IMR-90 (cell line): Measurements from ENCODE around the gene PALMD. TPM values are rescaled to one million over a fixed set of nuclear protein-coding genes. Genes with fewer than 3 reads are reported as not detected.

Experiments used
- ATAC-seq: fragments of 200-7000 bp; cut with Tn5 transposase; 2 replicates; pipeline ENCODE4 v1.9.1; 2020; ENCODE audit warnings: low read depth, mild to moderate bottlenecking, moderate library complexity
- BruUV-seq: library from RNA; stranded (reverse); fragments of 400-500 nt; replicated peaks from 2 replicates; lab custom pipeline; 2021; lab: Mats Ljungman, UMichigan
- CTCF ChIA-PET: fragments of 300-600 bp; formaldehyde crosslinking; extraction: SDS; loops from one replicate; lab custom pipeline; 2021; ENCODE audit warnings: antibody characterized with exemption; lab: Yijun Ruan, JAX
- POLR2A ChIA-PET: fragments of 300-600 bp; sonication (Branson Sonifier 250); formaldehyde crosslinking; loops from one replicate; lab custom pipeline; 2022; ENCODE audit warnings: antibody characterized with exemption; ENCODE audit not compliant: unreplicated experiment; lab: Charles Lee
- DNase-seq: peaks from one replicate; pipeline ENCODE4 v3.0.0; 2013
- H2AFZ ChIP-seq: replicated peaks from 2 replicates; pipeline ENCODE3; 2013; ENCODE audit warnings: low read length, mild to moderate bottlenecking; ENCODE audit not compliant: poor library complexity
- H2AK5ac ChIP-seq: 2 replicates; pipeline ENCODE4 v1.6.1; 2013; ENCODE audit warnings: low read depth, low read length, inconsistent platforms
- H2AK9ac ChIP-seq: replicated peaks from 2 replicates; pipeline ENCODE3; 2013; ENCODE audit warnings: mild to moderate bottlenecking, low read depth, low read length, moderate library complexity; ENCODE audit not compliant: poor library complexity
- H2BK120ac ChIP-seq: 2 replicates; pipeline ENCODE4 v1.6.1; 2013; ENCODE audit warnings: low read depth, low read length, inconsistent platforms
- H2BK15ac ChIP-seq: 3 replicates; pipeline ENCODE4 v1.6.1; 2013; ENCODE audit warnings: low read depth, low read length, inconsistent platforms
- H2BK20ac ChIP-seq: 2 replicates; pipeline ENCODE4 v1.6.1; 2013; ENCODE audit warnings: low read depth, mild to moderate bottlenecking, inconsistent platforms, low read length, moderate library complexity
- H2BK5ac ChIP-seq: 2 replicates; pipeline ENCODE4 v1.6.1; 2013; ENCODE audit warnings: mild to moderate bottlenecking, low read depth, low read length, inconsistent platforms; ENCODE audit not compliant: poor library complexity, severe bottlenecking
- H3K14ac ChIP-seq: replicated peaks from 2 replicates; pipeline ENCODE4 v1.6.1; 2013; ENCODE audit warnings: low read depth, low read length, inconsistent platforms
- H3K18ac ChIP-seq: 2 replicates; pipeline ENCODE4 v1.6.1; 2013; ENCODE audit warnings: low read depth, low read length, control low read depth
- H3K23ac ChIP-seq: 2 replicates; pipeline ENCODE4 v1.6.1; 2013; ENCODE audit warnings: low read depth, low read length, inconsistent platforms
- H3K27ac ChIP-seq: 2 replicates; pipeline ENCODE4 v1.5.1; 2013; ENCODE audit warnings: mild to moderate bottlenecking, control low read depth, low read length; ENCODE audit not compliant: insufficient read depth
- H3K27me3 ChIP-seq: 2 replicates; pipeline ENCODE4 v1.6.1; 2013; ENCODE audit warnings: low read length; ENCODE audit not compliant: control insufficient read depth, insufficient read depth
- H3K36me3 ChIP-seq: 2 replicates; pipeline ENCODE4 v1.6.1; 2013; ENCODE audit warnings: low read length, mixed read lengths; ENCODE audit not compliant: control insufficient read depth, insufficient read depth
- H3K4ac ChIP-seq: 2 replicates; pipeline ENCODE4 v1.6.1; 2013; ENCODE audit warnings: low read depth, low read length, inconsistent platforms
- H3K4me1 ChIP-seq: 2 replicates; pipeline ENCODE4 v1.6.1; 2013; ENCODE audit warnings: low read length, mixed read lengths; ENCODE audit not compliant: control insufficient read depth, insufficient read depth
- H3K4me2 ChIP-seq: 2 replicates; pipeline ENCODE4 v1.6.1; 2013; ENCODE audit warnings: low read depth, mild to moderate bottlenecking, control low read depth, low read length, moderate library complexity
- H3K4me3 ChIP-seq: 2 replicates; pipeline ENCODE4 v1.5.1; 2013; ENCODE audit warnings: low read depth, mild to moderate bottlenecking, control low read depth, low read length, moderate library complexity; ENCODE audit not compliant: insufficient read depth
- H3K56ac ChIP-seq: 2 replicates; pipeline ENCODE4 v1.6.1; 2013; ENCODE audit warnings: low read length, inconsistent platforms; ENCODE audit not compliant: insufficient read depth; ENCODE audit errors: extremely low read depth
- H3K79me1 ChIP-seq, 2 experiments: 2 replicates each; pipeline ENCODE4 v1.6.1; 2013; ENCODE audit warnings: low read length in 2 of 2, inconsistent platforms in 1 of 2, low read depth in 1 of 2
- H3K9ac ChIP-seq: 2 replicates; pipeline ENCODE4 v1.6.1; 2013; ENCODE audit warnings: low read depth, low read length, control low read depth
- H3K9me1 ChIP-seq: 2 replicates; pipeline ENCODE4 v1.6.1; 2013; ENCODE audit warnings: low read length, inconsistent platforms; ENCODE audit not compliant: insufficient read depth
- H3K9me3 ChIP-seq: 2 replicates; pipeline ENCODE4 v1.6.1; 2013; ENCODE audit warnings: low read length; ENCODE audit not compliant: control insufficient read depth, insufficient read depth
- H4K20me1 ChIP-seq: 2 replicates; pipeline ENCODE4 v1.6.1; 2013; ENCODE audit warnings: low read length, inconsistent platforms; ENCODE audit not compliant: insufficient read depth
- H4K5ac ChIP-seq: 2 replicates; pipeline ENCODE4 v1.6.1; 2013; ENCODE audit warnings: mild to moderate bottlenecking, low read depth, low read length, control low read depth
- H4K8ac ChIP-seq, 2 experiments: 2 replicates each; pipeline ENCODE4 v1.6.1; 2013; ENCODE audit warnings: low read depth in 2 of 2, low read length in 2 of 2, control low read depth in 1 of 2, inconsistent platforms in 1 of 2
- H4K91ac ChIP-seq: 2 replicates; pipeline ENCODE4 v1.6.1; 2013; ENCODE audit warnings: low read depth, low read length, inconsistent platforms; ENCODE audit not compliant: insufficient read depth
- BHLHE40 ChIP-seq: fragments of 150-350 bp; IDR thresholded peaks from 2 replicates; pipeline ENCODE4 v1.6.1; 2016; ENCODE audit warnings: mild to moderate bottlenecking, low read depth, low read length
- CEBPB ChIP-seq: IDR thresholded peaks from 2 replicates; pipeline ENCODE4 v1.6.1; 2012; ENCODE audit warnings: low read depth, low read length, improper control_type of control experiment
- CHD1 ChIP-seq: IDR thresholded peaks from 2 replicates; pipeline ENCODE4 v1.6.1; 2012; ENCODE audit warnings: low read depth, low read length, improper control_type of control experiment
- MAFK ChIP-seq: IDR thresholded peaks from 2 replicates; pipeline ENCODE4 v1.6.1; 2012; ENCODE audit warnings: low read depth, low read length, improper control_type of control experiment
- MAZ ChIP-seq: IDR thresholded peaks from 2 replicates; pipeline ENCODE4 v1.6.1; 2012; ENCODE audit warnings: low read depth, mild to moderate bottlenecking, low read length, improper control_type of control experiment, moderate library complexity, borderline replicate concordance
- MXI1 ChIP-seq: IDR thresholded peaks from 2 replicates; pipeline ENCODE4 v1.6.1; 2012; ENCODE audit warnings: low read depth, mild to moderate bottlenecking, low read length, moderate library complexity, borderline replicate concordance
- NFE2L2 ChIP-seq: fragments of 150-350 bp; IDR thresholded peaks from 2 replicates; pipeline ENCODE4 v1.6.1; 2016; ENCODE audit warnings: low read depth, mild to moderate bottlenecking, low read length
- POLR2A ChIP-seq: IDR thresholded peaks from 2 replicates; pipeline ENCODE4 v1.6.1; 2012; ENCODE audit warnings: mild to moderate bottlenecking, low read depth, low read length
- RCOR1 ChIP-seq: IDR thresholded peaks from 2 replicates; pipeline ENCODE4 v1.6.1; 2012; ENCODE audit warnings: mild to moderate bottlenecking, low read length, improper control_type of control experiment; ENCODE audit not compliant: insufficient replicate concordance
- SMC3 ChIP-seq: fragments of 150-350 bp; IDR thresholded peaks from 2 replicates; pipeline ENCODE4 v1.6.1; 2016; ENCODE audit warnings: low read depth, mild to moderate bottlenecking, antibody characterized with exemption, low read length, moderate library complexity
- WGBS, 2 experiments: methylation state at CpG; one replicate each; pipeline versions ENCODE4 v1.1.5 to v1.1.7; 2013; ENCODE audit warnings: missing lambda C conversion rate in 2 of 2; ENCODE audit not compliant: insufficient read length in 1 of 2; ENCODE audit errors: extremely low coverage in 2 of 2; 5-methylcytosine and 5-hydroxymethylcytosine counted together
- dilution Hi-C: fragments of 300-500 bp; cut with HindIII; formaldehyde crosslinking; loops from one replicate; pipeline ENCODE4 v1.14.3; 2018; ENCODE audit warnings: low sequenced_read_pairs; ENCODE audit not compliant: unreplicated experiment
- in situ Hi-C: fragments of 300-500 bp; cut with MboI; formaldehyde crosslinking; loops from 3 replicates; pipeline ENCODE4 v1.14.3; 2019; ENCODE audit warnings: low sequenced_read_pairs, inconsistent platforms, mixed read lengths
- intact Hi-C: fragments of 100-400 bp; cut with micrococcal nuclease; formaldehyde crosslinking; loops from 2 replicates; pipeline ENCODE4 v1.10.0; 2022
- polyA plus RNA-seq, 3 experiments: library from polyadenylated mRNA; depleted of rRNA; stranded (reverse); fragments of >200 nt; gene quantifications; 2 replicates each; pipeline ENCODE4 v1.2.3, GENCODE V29; 2012; ENCODE audit warnings: low replicate concordance in 1 of 3
- total RNA-seq: library from RNA; depleted of rRNA; stranded (reverse); fragments of >200 nt; gene quantifications from 2 replicates; pipeline ENCODE4 v1.2.3, GENCODE V29; 2012
- TF ChIP-seq, protein P1 (sequence below): fragments of 150-350 bp; IDR thresholded peaks from 2 replicates; pipeline ENCODE4 v1.6.1; 2016; ENCODE audit warnings: low read depth, mild to moderate bottlenecking, low read length, moderate library complexity, borderline replicate concordance
- TF ChIP-seq, protein P2 (sequence below): fragments of 150-350 bp; IDR thresholded peaks from 2 replicates; pipeline ENCODE4 v1.6.1; 2017; ENCODE audit warnings: mild to moderate bottlenecking, antibody characterized with exemption, low read length, low read depth
- TF ChIP-seq, protein P3 (sequence below): conservative IDR thresholded peaks from 2 replicates; pipeline ENCODE4 v1.5.1; 2012; ENCODE audit warnings: mild to moderate bottlenecking, low read depth, low read length, improper control_type of control experiment

PALMD gene
- total and polyA plus RNA-seq, 2 of the 4 experiments (the other 2 are of a cell fraction) = 0.51 to 0.72 TPM

DNA sequence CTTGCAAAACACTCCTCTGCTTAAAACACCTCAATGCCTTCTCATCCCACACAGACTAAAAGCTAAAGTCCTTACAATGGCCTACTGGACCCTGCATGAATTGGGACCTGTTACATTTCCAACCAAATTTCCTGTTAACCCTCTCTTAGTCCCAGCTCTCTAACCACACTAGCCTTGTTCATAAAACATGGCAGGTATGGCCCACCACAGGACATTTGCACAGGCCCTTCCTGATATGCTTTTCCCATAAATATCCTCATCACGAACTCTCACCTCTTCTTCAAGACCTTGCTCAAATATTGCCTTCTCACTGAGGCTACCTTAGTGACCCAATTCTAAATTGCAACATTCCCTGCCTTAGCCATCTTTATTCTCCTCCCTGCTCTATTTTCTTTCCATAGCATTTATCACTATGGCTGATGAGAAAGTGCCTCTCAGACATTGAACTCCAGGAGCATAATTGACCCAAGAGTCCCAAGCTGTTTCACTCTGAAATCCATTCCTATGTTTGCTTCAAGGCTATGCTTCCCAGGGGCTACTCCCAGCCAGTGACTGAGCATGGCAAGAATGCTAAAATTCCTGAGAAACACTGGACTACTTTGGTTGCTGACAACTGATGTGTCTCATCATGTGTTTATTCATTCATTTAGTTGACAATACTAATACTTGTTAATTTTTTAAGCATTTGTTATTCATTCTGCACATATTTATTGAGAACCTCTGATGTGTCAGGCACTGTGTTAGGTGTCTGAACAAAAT lies 2.7 kb upstream of the PALMD start:
- H3K79me1 ChIP-seq = no peaks in the 10 kb centered on the region
- 0 out of 2 replicates have a peak overlapping the region, but pooled peaks have one; percentile 39 for H2BK20ac ChIP-seq
- H4K8ac ChIP-seq = no peak overlapping the region; a peak in 1 of 4 replicates
- no peak overlapping the region; the same call in 1 of the 2 replicates for H2BK120ac ChIP-seq
- BruUV-seq = no TSS peak
- H3K18ac ChIP-seq = peak overlapping the region; percentile 24; the same call in 1 of the 2 replicates
- H2AK9ac ChIP-seq = no peak overlapping the region
- no CpG with 5 or more reads among the region's 1 CpG for WGBS, 2 experiments
- H3K36me3 ChIP-seq = no peaks in the 10 kb centered on the region
- H3K9ac ChIP-seq = no peak overlapping the region
- no peak overlapping the region; the same call in 1 of the 2 replicates for H3K14ac ChIP-seq
- dilution Hi-C loops (no loop called here), in situ Hi-C loops (no loop called here), intact Hi-C loops (no loop called here)
- peaks cover 4% of the 10 kb centered on the region; the same call in 1 of the 2 replicates for H3K9me1 ChIP-seq
- no peak overlapping the region for H3K56ac ChIP-seq
- H4K20me1 ChIP-seq = no peaks in the 10 kb centered on the region
- CTCF ChIA-PET = no interaction called here
- H3K27ac ChIP-seq = no peak overlapping the region
- H3K4me2 ChIP-seq = no peak overlapping the region
- no peak overlapping the region for H3K23ac ChIP-seq
- H4K5ac ChIP-seq = peak overlapping the region; percentile 37; the same call in 1 of the 2 replicates
- DNase-seq = peak; percentile 30
- no peak overlapping the region for H3K4me3 ChIP-seq
- peak; percentile 67 for ATAC-seq
- no peaks in the 10 kb centered on the region for H3K27me3 ChIP-seq
- H3K9me3 ChIP-seq = no peaks in the 10 kb centered on the region
- TF ChIP-seq CEBPB (no peak), SMC3 (no peak), MAZ (no peak), MAFK (no peak), NFE2L2 (no peak), BHLHE40 (no peak), RCOR1 (no peak), CHD1 (no peak), MXI1 (no peak), POLR2A (no peak)
- TF ChIP-seq, protein P1, sequence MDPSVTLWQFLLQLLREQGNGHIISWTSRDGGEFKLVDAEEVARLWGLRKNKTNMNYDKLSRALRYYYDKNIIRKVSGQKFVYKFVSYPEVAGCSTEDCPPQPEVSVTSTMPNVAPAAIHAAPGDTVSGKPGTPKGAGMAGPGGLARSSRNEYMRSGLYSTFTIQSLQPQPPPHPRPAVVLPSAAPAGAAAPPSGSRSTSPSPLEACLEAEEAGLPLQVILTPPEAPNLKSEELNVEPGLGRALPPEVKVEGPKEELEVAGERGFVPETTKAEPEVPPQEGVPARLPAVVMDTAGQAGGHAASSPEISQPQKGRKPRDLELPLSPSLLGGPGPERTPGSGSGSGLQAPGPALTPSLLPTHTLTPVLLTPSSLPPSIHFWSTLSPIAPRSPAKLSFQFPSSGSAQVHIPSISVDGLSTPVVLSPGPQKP = no peak
- TF ChIP-seq, protein P2, sequence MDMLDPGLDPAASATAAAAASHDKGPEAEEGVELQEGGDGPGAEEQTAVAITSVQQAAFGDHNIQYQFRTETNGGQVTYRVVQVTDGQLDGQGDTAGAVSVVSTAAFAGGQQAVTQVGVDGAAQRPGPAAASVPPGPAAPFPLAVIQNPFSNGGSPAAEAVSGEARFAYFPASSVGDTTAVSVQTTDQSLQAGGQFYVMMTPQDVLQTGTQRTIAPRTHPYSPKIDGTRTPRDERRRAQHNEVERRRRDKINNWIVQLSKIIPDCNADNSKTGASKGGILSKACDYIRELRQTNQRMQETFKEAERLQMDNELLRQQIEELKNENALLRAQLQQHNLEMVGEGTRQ = no peak
- TF ChIP-seq, protein P3, sequence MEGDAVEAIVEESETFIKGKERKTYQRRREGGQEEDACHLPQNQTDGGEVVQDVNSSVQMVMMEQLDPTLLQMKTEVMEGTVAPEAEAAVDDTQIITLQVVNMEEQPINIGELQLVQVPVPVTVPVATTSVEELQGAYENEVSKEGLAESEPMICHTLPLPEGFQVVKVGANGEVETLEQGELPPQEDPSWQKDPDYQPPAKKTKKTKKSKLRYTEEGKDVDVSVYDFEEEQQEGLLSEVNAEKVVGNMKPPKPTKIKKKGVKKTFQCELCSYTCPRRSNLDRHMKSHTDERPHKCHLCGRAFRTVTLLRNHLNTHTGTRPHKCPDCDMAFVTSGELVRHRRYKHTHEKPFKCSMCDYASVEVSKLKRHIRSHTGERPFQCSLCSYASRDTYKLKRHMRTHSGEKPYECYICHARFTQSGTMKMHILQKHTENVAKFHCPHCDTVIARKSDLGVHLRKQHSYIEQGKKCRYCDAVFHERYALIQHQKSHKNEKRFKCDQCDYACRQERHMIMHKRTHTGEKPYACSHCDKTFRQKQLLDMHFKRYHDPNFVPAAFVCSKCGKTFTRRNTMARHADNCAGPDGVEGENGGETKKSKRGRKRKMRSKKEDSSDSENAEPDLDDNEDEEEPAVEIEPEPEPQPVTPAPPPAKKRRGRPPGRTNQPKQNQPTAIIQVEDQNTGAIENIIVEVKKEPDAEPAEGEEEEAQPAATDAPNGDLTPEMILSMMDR = no peak
- H2AK5ac ChIP-seq = no peak overlapping the region
- POLR2A ChIA-PET = no interaction called here
- no peak overlapping the region for H2AFZ ChIP-seq
- H2BK5ac ChIP-seq = no peak overlapping the region
- H3K4ac ChIP-seq = no peak overlapping the region
- no peak overlapping the region for H4K91ac ChIP-seq
- H3K4me1 ChIP-seq = peaks cover 12% of the 10 kb centered on the region
- no peak overlapping the region for H2BK15ac ChIP-seq
